EH (cell line): Measurements from ENCODE around the gene EDIL3.
A peak's percentile ranks its signal among the peaks of the same experiment; 100 is the strongest.

Experiments
- DNase-seq: peaks from one replicate; pipeline ENCODE4 v3.0.0-alpha.2; 2015; ENCODE audit warnings: low read depth

The EDIL3 gene

DNA sequence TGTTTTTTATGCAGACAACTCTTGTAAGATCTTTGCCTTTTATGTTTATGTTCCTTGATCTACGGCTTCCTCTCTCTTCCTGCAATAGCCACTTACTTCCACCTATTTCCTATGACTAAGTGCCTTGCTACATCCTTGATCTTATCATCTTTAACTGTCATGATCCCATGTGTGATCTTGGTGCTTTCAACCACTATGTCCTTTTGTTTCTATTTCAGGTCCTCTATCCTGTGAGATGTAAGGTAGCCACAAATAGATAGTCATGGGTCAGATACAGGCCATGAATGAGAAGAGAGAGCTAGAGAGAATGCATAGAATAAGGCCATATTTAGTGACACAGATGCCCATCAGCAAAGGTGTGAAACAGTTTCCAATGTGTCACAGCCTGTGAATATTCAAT is 420.4 kb downstream of the EDIL3 start:
- peak; percentile 54 for DNase-seq

DNA sequence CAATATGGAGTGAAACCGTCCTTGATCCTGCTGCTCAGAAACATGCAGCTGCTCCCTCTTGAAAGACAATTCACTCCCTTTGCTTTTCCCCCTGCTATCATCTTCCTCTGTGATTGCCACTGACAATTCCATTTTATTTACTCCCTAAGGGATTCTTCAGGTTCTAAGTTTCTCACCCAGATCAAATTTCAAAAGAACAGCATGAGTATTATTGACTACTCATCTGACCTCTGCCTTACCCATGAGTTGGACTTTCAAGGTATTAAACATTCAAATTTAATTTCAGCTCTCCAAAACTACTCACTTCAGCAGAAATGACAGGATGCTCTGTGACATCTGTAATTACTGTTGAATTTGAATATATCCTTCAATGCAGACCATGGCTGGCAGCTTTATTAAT is 427.5 kb downstream of the EDIL3 start:
- DNase-seq: peak; percentile 23

DNA sequence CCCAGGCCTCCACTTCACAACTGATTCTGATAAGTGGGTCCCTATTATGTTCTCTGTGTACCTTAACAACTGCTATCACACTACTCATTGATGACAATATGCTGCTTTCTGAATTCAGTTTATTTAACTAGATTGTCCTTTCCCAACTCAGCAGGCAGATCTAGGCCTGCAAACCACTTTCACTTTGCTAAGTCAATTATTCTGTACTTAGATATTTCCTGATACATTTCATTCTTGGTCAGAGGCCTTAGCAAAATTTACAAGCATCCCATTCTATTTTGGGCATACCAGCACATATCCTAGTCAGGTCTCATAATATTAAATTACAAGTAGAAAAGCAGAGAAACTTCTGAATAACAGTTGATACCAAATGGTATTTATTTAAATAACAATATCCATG is 428.3 kb downstream of the EDIL3 start:
- peak; percentile 71 for DNase-seq

DNA sequence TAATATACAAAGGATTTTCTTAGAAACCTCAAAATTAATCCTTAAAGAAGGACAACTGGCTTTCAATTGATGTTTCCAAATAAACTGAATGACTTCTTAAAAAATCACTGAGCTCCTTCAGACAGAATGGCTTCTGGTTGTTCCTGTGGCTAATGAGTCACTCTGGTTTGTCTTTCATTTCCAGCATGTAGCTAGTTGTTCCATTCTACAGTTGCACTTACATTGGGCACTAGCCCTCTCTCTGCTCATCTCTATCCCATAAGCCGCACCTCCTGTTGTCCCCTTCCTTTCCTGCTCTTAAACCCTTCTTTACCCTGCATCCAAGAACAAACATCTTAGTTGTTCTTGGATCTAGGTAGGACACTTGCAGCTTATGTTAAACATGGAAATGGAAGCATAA is 428.8 kb downstream of the EDIL3 start:
- peak; percentile 77 for DNase-seq

DNA sequence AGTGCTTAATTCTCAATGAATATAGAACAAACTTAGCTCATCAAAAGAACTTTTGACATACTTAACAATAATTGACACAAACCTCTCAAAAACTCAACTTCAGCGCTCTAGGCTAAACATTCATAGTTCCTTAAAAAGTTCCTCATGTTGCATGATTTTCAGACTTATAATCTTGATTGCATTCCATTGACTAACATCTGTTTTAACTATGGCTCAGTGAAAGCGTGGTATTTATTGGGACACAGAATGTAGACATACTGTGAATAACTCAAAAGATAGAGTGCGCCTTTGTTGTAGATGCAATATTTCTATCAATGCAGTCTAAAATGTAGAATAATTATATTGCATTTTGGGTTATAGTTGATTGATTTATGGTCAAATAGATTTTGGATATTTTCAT is 436.9 kb downstream of the EDIL3 start:
- DNase-seq: peak; percentile 8

DNA sequence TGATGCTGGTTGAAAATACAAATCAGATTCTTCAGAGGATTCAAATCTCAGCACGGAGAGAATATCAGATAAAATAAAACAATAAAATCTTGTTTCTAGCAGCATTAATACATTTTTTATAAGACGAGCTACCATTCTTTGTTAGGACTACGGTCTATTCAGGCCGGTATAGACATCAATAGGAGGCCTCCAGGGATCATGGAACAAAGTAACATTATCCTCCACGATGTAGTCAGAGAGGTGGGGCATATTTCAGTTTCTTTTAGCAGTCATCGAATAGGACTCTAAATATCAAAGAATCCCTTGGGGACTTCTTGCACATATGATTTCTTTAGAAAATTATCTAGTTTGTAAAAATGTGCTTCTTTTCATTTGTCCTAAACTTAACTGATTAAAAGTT is 438.2 kb downstream of the EDIL3 start:
- DNase-seq: no peak

DNA sequence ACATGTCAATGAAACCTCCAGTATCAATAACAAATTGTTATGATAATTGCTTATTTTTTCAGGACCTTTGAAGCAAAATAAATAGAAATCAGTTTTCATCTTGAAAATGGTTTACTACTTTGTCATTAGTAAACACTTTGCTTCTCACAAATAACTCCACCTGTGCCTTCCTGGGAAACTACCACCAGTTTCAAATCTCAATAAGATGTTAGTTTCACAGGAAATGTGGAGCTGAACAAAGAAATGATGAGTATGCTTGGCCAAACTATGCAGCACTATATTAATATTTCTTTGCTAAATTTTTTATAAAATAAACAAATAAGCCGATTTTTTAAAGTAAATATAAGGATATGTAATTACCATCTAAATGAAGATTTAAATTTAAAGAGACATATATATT is 442.5 kb downstream of the EDIL3 start:
- no peak for DNase-seq

DNA sequence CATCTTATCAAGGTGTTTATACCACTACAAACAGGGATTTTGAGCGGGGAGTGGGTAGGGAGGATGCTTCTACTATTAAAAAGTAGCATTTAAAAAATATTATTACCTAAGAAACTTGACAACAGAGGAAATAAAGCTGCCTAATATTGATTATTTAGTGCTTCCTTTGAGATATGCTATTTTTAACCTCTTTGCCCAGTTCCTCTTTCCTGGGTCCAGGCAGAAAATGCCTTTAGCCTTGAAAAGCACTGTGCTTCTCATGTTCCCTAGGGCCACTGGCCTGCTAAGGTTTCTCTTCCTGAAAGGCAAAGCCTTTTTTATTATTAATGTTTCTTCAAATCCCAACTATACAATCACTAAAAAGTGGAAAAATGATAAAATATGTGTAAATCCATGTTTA is 446.8 kb downstream of the EDIL3 start:
- no peak for DNase-seq

DNA sequence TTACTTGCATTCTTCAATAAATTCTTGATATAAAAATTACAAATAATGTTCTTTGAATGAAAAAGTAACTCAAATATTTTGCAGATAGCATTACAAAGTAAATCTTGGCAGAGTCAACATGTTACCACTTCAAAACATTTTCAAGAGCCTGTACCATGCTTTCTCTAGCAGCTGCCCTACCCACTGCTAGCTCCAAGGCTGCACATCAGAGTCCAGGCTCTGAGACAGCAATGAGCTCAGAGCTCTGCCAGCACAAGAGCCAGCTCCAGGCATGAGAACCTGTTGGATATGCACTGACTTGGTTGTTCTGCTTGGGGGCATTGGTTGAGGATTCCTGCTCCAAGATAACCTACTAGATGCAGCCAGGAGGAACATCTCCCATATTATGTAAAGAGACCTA is 452.7 kb downstream of the EDIL3 start:
- no peak for DNase-seq

DNA sequence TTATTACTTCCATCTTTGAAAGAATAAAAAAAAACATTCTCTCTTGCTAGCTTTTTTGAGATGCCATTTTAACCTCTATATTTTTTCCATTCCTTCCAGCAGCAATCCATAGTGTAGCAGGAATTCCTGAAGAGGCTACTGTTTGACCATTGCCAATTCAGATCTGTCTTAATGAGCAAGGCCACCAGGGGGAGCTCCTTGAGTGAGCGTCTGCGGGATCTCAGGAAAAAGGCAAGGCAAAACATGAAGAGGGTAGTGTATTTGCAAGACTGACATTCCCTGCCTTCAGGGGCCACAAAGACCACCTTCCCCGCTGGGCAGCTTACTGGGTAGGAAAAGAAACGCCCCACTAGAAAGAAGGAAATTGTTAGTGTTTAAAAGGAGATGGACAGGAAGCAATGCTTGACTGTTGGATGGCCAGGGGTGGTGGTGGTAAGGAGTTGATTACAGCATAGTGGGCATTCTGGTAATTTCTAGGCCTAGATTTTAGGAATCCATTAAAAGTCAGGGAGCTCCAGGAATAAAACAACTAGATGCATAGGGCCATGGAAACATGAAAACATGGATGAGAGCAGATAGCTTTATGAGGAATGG is 457.4 kb downstream of the EDIL3 start:
- peak; percentile 67 for DNase-seq

DNA sequence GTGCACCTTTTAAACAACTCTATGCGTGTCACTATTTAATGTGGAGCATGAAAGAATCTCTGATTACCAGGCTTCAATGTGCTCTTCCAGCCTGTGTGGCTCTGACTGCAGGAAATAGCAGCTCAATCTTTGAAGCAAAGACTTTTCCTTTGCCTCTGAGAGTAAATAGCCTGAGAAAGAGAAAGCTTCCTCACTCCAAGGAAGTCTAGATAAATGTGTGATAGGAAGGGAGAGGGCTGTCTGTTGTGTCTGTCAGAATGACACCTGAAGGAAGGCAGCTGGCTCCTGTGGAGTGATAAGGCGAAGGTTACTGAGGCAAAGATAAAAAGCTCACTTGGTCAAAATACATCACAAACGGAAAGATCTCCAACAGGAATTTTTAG is 458.7 kb downstream of the EDIL3 start:
- no peak for DNase-seq

DNA sequence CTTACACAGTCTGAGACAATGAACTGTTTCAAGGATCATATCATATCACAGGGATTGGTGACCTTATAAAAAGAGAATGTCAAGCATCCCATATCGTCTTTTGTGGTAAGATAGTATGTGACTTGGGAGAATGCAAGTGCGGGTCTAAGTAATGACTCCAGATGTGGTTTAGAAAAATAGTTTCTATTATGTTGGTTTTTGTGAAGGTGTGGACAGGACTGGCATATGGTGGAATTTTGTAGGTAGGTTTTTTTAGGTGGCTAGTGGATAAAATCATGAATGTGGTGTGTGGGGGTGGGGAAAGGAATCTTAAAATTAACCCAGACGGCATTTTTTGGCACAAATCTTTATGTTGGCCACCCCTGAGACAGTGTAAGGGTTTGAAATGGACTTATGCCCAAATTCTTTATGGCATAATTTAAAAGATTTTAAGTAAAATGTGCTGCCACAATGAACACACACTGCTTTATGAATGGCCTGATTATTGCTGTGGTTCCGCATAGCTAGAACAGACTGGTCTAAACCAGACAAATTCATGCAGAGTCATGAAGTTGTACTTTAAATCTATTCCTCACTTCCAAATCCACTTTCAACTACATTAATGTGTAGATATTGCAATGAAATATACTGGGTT is 459.2 kb downstream of the EDIL3 start:
- DNase-seq: peak; percentile 89

DNA sequence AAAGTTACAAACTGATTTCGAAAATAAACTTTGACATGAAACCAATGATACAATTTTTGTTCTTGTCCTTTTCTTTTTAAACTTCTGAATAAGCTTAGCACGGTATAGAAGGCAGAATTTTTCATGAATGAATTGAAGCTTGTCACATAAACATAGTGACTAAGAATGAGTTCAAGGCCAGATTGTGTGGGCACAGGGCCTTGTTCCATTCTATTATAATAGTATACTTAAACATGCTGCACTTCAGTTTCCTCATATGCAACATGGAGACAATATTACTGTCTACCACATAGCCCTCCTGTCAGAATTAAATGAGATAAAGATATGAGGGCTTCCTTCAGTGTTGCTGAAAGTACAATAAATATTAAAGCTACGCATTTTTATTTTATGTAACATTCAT is 459.8 kb downstream of the EDIL3 start:
- peak; percentile 63 for DNase-seq

DNA sequence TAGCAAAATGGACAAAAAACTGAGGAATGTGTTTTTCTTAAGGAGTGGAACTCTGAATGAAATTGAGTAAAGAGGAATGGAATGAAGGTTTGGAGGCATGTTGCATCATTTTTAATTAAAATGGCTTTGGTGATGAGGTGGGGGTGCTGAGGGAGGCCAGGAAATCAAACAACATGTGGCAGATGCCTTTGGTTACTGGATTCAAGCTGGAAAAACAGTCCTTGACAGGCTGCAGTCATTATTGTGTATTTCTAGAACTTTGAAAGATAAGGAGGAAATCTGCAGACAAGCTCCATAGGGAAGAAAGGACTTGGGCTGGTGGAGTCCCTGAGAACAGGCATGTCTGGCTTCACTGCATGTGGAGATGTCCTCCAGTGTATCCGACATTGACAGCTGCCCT is 460.5 kb downstream of the EDIL3 start:
- DNase-seq: peak; percentile 88

DNA sequence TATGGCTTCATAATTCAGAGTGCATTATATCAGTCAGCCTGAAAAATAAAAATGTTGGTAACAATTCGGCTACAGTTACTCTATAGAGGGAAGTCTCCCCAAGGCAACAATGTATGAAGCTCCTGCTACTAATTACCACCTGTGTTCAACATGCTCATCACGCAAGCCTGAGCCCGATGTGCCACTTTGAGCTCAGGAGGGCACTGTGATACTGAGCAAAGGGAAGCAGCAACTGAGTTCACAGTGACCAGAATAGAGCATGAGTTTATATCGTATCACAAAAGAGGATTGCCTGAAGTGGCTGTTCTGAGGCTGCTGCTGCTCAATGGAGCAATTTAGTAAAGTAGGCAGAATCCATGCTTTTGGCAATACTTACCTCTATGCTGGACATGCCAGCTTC is 462.0 kb downstream of the EDIL3 start:
- peak; percentile 8 for DNase-seq

DNA sequence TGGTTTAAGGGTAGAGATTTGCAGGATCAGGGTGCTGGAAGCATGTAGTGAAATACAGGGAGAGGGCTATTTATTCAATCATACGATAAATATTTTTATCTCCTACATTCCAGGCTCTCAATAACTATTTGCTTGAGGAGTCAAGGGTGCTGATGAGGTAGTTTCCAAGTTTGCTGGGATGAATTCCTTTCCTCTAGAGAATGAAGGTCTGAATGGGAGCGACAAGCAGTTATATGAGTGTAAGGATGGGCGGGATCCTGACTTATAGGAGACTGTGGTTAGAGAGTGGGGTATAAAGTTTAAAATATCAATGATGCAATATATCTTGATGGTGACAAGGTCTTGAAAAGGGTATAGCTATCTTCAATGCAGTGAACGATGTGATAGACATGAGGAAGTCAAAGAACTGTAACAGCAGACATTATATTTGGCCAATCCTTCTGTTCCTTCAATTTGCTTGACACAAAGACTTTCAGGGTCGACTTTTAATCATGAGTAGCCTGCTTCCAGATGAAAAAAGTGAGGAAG is 462.9 kb downstream of the EDIL3 start:
- no peak for DNase-seq

DNA sequence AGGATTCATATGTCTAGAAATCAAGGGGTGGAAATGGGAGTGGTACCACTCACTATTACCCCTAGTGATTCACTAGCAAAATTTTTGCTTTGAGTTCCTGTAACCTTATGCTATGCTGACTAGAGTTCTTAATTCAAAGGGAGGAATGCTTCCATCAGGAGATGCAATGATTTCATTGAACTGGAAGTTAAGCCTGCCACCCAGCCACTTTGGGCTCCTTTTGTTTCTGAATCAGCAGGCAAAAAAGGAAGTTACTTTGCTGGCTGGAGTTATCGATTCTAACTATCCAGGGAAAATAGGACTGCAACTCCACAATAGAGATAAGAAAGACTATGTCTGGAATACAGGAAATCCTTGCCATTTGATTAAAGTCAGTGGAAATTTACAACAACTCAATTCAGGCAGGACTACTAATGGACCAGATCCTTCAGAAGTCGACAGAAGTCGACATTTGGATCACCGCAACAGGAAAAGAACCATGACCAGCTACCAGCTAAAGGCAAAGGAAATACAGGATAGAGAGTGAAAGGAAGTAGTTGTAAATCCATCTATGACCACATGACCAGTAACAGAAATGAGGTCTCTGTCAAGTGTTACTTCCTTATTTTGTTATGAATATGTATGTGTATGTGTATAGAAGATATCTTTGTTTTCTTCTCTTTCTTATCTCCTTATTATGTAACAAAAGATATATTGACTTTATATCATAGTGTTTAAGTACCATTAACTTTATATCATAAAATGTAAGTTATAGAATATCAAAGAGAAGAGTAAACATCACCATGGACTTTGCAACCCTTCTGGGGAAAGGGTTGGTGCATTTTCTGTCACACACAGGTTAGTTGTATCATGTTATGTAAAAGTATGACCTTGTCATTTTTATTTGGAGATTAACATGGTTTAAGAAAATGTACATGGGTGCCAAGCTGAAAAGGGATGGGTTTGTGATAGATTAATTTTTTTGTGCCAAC is 465.3 kb downstream of the EDIL3 start:
- peak; percentile 51 for DNase-seq

DNA sequence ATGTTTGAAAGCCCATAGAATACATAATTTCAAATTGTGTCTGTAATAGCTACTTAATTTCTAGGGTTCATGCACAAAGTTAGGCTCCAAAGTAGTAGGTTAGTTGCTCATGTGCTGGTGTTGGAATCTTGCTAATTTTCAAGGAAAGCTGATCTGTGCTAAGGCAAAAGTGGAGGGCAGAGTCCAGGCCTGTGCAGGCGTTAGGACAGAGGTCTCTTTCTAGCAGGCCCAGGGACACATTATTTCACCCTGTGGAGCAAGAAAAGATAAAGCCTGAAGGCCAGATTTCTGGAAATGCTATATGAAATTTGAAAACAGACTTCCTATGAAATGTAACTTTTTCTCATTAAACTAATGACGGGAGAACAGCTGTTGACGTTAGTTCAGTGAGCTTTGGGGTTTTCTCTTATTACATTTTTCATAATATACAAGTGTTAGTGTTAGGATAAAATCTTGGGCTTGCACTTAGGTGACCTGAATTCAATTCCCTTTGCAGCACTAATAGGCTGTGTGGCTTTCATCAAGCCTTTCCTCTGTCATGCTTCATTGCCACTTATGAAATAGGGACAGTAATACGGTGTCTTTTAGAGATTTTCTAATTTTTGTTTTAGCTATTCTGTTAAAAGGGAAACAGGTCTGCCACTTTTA is 467.3 kb downstream of the EDIL3 start:
- no peak for DNase-seq

DNA sequence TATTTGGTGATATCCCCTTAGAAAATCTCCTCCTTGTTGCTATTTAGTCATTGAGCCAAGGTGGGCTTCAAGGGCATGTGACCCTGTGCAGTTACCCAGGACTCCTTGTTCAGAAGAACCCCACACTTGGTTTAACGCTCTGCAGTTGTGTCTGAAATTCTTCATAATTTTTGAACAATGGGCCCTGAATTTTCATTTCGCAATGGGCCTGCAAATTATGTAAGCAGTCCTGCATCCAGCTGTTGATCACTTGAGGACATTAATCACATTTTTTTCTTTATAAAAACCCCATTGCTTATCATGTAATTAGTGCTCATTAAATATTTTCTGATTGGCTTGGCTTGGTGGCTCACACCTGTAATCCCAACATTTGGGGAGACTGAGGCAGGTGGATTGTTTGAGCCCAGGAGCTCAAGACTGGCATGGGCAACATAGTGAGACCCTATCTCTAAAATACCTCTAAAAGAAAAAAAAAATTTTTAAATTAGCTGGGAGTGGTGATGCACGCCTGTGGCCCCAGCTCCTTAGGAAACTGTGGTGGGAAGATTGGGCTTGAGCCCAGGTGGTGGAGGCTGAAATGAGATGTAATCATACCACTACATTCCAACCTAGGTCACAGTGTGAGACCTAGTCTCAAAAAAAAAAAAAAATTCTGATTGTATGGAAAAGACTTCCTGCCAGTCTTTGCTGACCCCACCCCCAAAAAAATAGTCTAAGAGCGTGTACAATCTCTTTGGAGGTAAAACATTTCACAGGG is 469.8 kb downstream of the EDIL3 start:
- peak; percentile 8 for DNase-seq

DNA sequence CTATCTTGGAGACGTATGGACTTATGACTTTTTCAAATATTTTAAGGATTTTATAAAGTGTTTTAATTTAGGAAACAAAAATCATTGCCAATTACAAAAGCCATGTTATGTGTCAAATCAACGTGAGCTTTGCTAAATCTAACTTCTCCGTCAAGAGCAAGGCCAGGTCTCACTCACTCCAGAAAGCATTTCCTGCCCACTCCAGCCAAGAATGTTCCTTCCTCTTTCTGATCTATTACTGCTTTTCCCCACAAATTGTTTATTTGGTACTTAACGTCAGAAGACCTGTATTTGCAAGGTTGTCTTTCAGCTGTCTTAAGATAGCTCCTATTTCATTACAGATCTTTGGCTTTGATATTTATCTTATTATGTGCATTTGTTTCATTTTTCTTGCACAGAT is 470.5 kb downstream of the EDIL3 start:
- peak; percentile 13 for DNase-seq

DNA sequence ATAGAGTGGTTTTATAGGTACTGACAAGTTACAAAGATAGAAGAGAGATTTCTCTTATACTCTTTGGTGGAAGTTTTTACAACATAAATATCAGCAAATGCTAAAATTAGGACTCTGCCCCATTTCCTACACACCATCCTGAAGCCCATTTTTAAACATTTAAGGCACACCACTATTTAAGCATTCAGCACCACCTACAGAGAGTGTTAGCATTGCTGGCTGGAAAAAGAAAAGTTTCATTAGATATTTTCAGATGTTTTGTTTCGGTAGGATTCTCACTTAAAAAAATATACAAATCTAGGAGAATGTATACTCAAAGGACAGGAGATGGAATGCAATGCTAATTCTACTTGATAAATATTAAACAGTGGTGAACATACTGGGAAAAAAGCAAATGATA is 471.1 kb downstream of the EDIL3 start:
- no peak for DNase-seq
